ENCODE data around the gene MVB12B.

GRCh38 chr9:126319671-126320070 is 7.0 kb upstream of the MVB12B start:
- TF ChIP-seq POLR2A (IDR thresholded peaks at IDR 0.05) = no peak
- no peak for TF ChIP-seq CTCF (IDR thresholded peaks at IDR 0.05)
